HCT116 (cell line): ENCODE measurements around the gene PKHD1. TPM values are rescaled to one million over a fixed set of nuclear protein-coding genes. Genes with fewer than 3 reads are reported as not detected.

Experiments used
- ATAC-seq: fragments of 200-7000 bp; cut with Tn5 transposase; 2 replicates; pipeline ENCODE4 v1.9.1; 2020; ENCODE audit warnings: mild to moderate bottlenecking, moderate library complexity
- BruUV-seq: library from RNA; stranded (reverse); fragments of 400-500 nt; replicated peaks from 2 replicates; lab custom pipeline; 2021; lab: Mats Ljungman, UMichigan
- CTCF ChIA-PET: fragments of 300-600 bp; sonication (Branson Sonifier 250); formaldehyde crosslinking; loops from one replicate; lab custom pipeline; 2021; ENCODE audit warnings: antibody characterized with exemption; lab: Charles Lee
- POLR2A ChIA-PET: fragments of 300-600, 350-600 bp; sonication (Branson Sonifier 250); formaldehyde crosslinking; loops from one replicate; lab custom pipeline; 2021; ENCODE audit warnings: antibody characterized with exemption; lab: Charles Lee
- RAD21 ChIA-PET, 2 experiments: fragments of 300-600 bp; sonication (Branson Sonifier 250); formaldehyde crosslinking; loops; one replicate each; lab custom pipeline; 2023; ENCODE audit warnings: low total read pairs in 2 of 2; ENCODE audit not compliant: uncharacterized antibody in 2 of 2, unreplicated experiment in 2 of 2, low non-redundant PET in 1 of 2; lab: Charles Lee
- DNase-seq: peaks from one replicate; pipeline ENCODE4 v3.0.0-alpha.2; 2010; ENCODE audit warnings: low read depth, low spot score
- H2AFZ ChIP-seq: fragments of 200-600 bp; shearing (Covaris generic), sonication (generic); 2 replicates; pipeline ENCODE4 v1.6.1; 2017; ENCODE audit warnings: low read depth, mixed run types, mixed read lengths, antibody characterized with exemption, low read length; ENCODE audit not compliant: poor library complexity, severe bottlenecking
- H3K27ac ChIP-seq: 2 replicates; pipeline ENCODE4 v1.5.1; 2012; ENCODE audit warnings: low read depth, low read length
- H3K27me3 ChIP-seq: fragments of 200-600 bp; sonication (generic); 2 replicates; pipeline ENCODE4 v1.6.1; 2016; ENCODE audit warnings: mixed run types, low read length, mixed read lengths; ENCODE audit not compliant: insufficient read depth
- H3K36me3 ChIP-seq, 2 experiments: fragments of 200-500 bp in 1 of 2; fragments of 200-600 bp in 1 of 2; sonication (Bioruptor generic) in 1 of 2; sonication (generic) in 1 of 2; 2 replicates each; pipeline versions ENCODE4 v1.5.1 to v1.6.1; 2014 to 2016; ENCODE audit warnings: low read length in 2 of 2, inconsistent platforms in 1 of 2, mixed read lengths in 1 of 2, mixed run types in 1 of 2; ENCODE audit not compliant: insufficient read depth in 2 of 2, control insufficient read depth in 1 of 2
- H3K4me1 ChIP-seq, 2 experiments: fragments of 200-600 bp in 1 of 2; sonication (generic) in 1 of 2; 2 replicates each; pipeline versions ENCODE4 v1.5.1 to v1.6.1; 2012 to 2017; ENCODE audit warnings: low read length in 2 of 2, inconsistent platforms in 1 of 2, mild to moderate bottlenecking in 1 of 2, mixed read lengths in 1 of 2, mixed run types in 1 of 2, moderate library complexity in 1 of 2; ENCODE audit not compliant: insufficient read depth in 2 of 2, control insufficient read depth in 1 of 2
- H3K4me2 ChIP-seq: fragments of 200-600 bp; sonication (generic); 2 replicates; pipeline ENCODE4 v1.6.1; 2017; ENCODE audit warnings: mixed run types, low read length, mixed read lengths
- H3K4me3 ChIP-seq, 2 experiments: fragments of 200-600 bp in 1 of 2; sonication (generic) in 1 of 2; replicated peaks in 1 of 2; 2 replicates each; pipeline ENCODE4 v1.5.1; 2011 to 2016; ENCODE audit warnings: low read length in 2 of 2, control low read depth in 1 of 2, low read depth in 1 of 2, mild to moderate bottlenecking in 1 of 2, mixed read lengths in 1 of 2, mixed run types in 1 of 2
- H3K79me2 ChIP-seq: fragments of 200-600 bp; sonication (generic); 2 replicates; pipeline ENCODE4 v1.6.1; 2017; ENCODE audit warnings: mild to moderate bottlenecking, mixed run types, low read length, moderate library complexity, mixed read lengths; ENCODE audit not compliant: insufficient read depth
- H3K9ac ChIP-seq: fragments of 200-600 bp; sonication (generic); 2 replicates; pipeline ENCODE4 v1.6.1; 2016; ENCODE audit warnings: low read length, mixed read lengths
- H3K9me2 ChIP-seq: fragments of 200-600 bp; sonication (generic), shearing (Covaris generic); 2 replicates; pipeline ENCODE4 v1.6.1; 2017; ENCODE audit warnings: mixed run types, mild to moderate bottlenecking, moderate library complexity; ENCODE audit not compliant: insufficient read depth
- H3K9me3 ChIP-seq, 2 experiments: fragments of 200-500 bp in 1 of 2; fragments of 200-600 bp in 1 of 2; sonication (Bioruptor generic) in 1 of 2; sonication (generic) in 1 of 2; 2 replicates each; pipeline ENCODE4 v1.6.1; 2014 to 2017; ENCODE audit warnings: low read length in 2 of 2, mixed read lengths in 2 of 2, inconsistent platforms in 1 of 2, low read depth in 1 of 2, mild to moderate bottlenecking in 1 of 2, mixed run types in 1 of 2, moderate library complexity in 1 of 2; ENCODE audit not compliant: control insufficient read depth in 1 of 2, insufficient read depth in 1 of 2
- H4K20me1 ChIP-seq: fragments of 200-600 bp; sonication (generic), shearing (Covaris generic); 2 replicates; pipeline ENCODE4 v1.6.1; 2017; ENCODE audit warnings: mixed run types, mild to moderate bottlenecking, moderate library complexity; ENCODE audit not compliant: insufficient read depth
- CBX3 ChIP-seq: IDR thresholded peaks from 2 replicates; pipeline ENCODE4 v1.6.1; 2012; ENCODE audit warnings: low read depth
- CEBPB ChIP-seq: IDR thresholded peaks from 2 replicates; pipeline ENCODE4 v1.6.1; 2012; ENCODE audit warnings: low read depth
- ELF1 ChIP-seq: IDR thresholded peaks from 2 replicates; pipeline ENCODE4 v1.6.1; 2012; ENCODE audit warnings: low read depth, borderline replicate concordance
- EZH2phosphoT487 ChIP-seq: fragments of 200-600 bp; IDR thresholded peaks from 2 replicates; pipeline ENCODE4 v1.6.1; 2018; ENCODE audit warnings: antibody characterized with exemption, borderline replicate concordance
- FOSL1 ChIP-seq: IDR thresholded peaks from 2 replicates; pipeline ENCODE4 v1.6.1; 2012; ENCODE audit warnings: low read depth
- POLR2AphosphoS5 ChIP-seq: IDR thresholded peaks from 2 replicates; pipeline ENCODE4 v1.6.1; 2011; ENCODE audit warnings: mild to moderate bottlenecking, low read depth, low read length, moderate library complexity
- RAD21 ChIP-seq: IDR thresholded peaks from 2 replicates; pipeline ENCODE4 v1.6.1; 2012; ENCODE audit warnings: low read depth, mild to moderate bottlenecking
- SP1 ChIP-seq: IDR thresholded peaks from 2 replicates; pipeline ENCODE4 v1.6.1; 2012; ENCODE audit warnings: low read depth
- intact Hi-C: fragments of 100-400 bp; cut with micrococcal nuclease; formaldehyde crosslinking; loops from 2 replicates; pipeline ENCODE4 v1.10.0; 2022
- total RNA-seq: library from RNA; stranded (reverse); gene quantifications from one replicate; pipeline ENCODE4 v1.2.1, GENCODE V29; 2021; ENCODE audit not compliant: unreplicated experiment
- TF ChIP-seq, protein P1 (sequence below): IDR thresholded peaks from 2 replicates; pipeline ENCODE4 v1.6.1; 2012; ENCODE audit warnings: low read depth
- TF ChIP-seq, protein P2 (sequence below): IDR thresholded peaks from 2 replicates; pipeline ENCODE4 v1.6.1; 2012

PKHD1 gene
- total RNA-seq, 1 experiment from 2014 or later = not detected

DNA sequence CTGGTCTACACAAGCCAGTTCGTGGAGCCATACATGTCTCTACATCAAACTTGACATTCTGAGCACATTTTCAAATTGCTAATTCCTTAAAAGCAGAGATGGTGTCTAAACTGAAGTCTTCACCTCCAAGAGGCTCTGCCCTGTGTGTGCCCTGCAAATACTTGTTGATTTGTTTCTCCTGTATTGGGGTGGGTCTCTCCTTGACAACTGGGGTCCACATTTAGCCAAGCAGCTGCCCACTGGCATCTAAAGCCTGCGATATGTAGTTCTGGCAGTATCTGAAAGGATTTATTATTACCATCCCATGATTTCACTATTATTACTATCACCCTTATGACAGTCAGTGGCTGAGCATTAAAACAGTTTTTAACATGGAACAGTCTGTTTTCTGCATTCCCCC, 45.9 kb upstream of the PKHD1 start:
- Histone ChIP-seq H3K4me2 (no peak overlapping the region), H3K9me2 (no peaks in the 10 kb centered on the region), H4K20me1 (no peaks in the 10 kb centered on the region), H3K4me3 (no peak overlapping the region), H3K4me1 (no peaks in the 10 kb centered on the region), H3K27ac (no peak overlapping the region), H2AFZ (no peak overlapping the region), H3K9me3 (no peaks in the 10 kb centered on the region), H3K9ac (no peak overlapping the region), H3K27me3 (peaks cover 31% of the 10 kb centered on the region), H3K79me2 (no peaks in the 10 kb centered on the region), H3K36me3 (no peaks in the 10 kb centered on the region)
- intact Hi-C loops = no loop called here
- CTCF ChIA-PET = no interaction called here
- BruUV-seq = no TSS peak
- DNase-seq (no peak), ATAC-seq (no peak)
- TF ChIP-seq CEBPB = no peak
- TF ChIP-seq ELF1 = no peak
- TF ChIP-seq SP1 = no peak
- no peak for TF ChIP-seq RAD21
- TF ChIP-seq EZH2phosphoT487 = no peak
- TF ChIP-seq CBX3 = no peak
- TF ChIP-seq, protein P1, sequence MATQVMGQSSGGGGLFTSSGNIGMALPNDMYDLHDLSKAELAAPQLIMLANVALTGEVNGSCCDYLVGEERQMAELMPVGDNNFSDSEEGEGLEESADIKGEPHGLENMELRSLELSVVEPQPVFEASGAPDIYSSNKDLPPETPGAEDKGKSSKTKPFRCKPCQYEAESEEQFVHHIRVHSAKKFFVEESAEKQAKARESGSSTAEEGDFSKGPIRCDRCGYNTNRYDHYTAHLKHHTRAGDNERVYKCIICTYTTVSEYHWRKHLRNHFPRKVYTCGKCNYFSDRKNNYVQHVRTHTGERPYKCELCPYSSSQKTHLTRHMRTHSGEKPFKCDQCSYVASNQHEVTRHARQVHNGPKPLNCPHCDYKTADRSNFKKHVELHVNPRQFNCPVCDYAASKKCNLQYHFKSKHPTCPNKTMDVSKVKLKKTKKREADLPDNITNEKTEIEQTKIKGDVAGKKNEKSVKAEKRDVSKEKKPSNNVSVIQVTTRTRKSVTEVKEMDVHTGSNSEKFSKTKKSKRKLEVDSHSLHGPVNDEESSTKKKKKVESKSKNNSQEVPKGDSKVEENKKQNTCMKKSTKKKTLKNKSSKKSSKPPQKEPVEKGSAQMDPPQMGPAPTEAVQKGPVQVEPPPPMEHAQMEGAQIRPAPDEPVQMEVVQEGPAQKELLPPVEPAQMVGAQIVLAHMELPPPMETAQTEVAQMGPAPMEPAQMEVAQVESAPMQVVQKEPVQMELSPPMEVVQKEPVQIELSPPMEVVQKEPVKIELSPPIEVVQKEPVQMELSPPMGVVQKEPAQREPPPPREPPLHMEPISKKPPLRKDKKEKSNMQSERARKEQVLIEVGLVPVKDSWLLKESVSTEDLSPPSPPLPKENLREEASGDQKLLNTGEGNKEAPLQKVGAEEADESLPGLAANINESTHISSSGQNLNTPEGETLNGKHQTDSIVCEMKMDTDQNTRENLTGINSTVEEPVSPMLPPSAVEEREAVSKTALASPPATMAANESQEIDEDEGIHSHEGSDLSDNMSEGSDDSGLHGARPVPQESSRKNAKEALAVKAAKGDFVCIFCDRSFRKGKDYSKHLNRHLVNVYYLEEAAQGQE = no peak
- TF ChIP-seq POLR2AphosphoS5 = no peak
- TF ChIP-seq FOSL1 = no peak
- TF ChIP-seq, protein P2, sequence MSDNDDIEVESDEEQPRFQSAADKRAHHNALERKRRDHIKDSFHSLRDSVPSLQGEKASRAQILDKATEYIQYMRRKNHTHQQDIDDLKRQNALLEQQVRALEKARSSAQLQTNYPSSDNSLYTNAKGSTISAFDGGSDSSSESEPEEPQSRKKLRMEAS = no peak
- RAD21 ChIA-PET = no interaction called here
- POLR2A ChIA-PET = no interaction called here
